GM21529 (cell line): ENCODE measurements around the gene ATF7IP.
A peak's percentile ranks its signal among the peaks of the same experiment; 100 is the strongest.
"Not testable (repeated sequence)": the region's sequence is repeated elsewhere in the genome, so short reads cannot be mapped to it uniquely, and the experiment has no call there.

Experiments used
- ATAC-seq: cut with Tn5 transposase; IDR thresholded peaks from one replicate; pipeline ENCODE4 v1.9.1; 2021; ENCODE audit not compliant: unreplicated experiment

The ATF7IP gene

GRCh38 chr12:14365294-14366208 is at the start of gene ATF7IP:
Gene ATF7IP, plus strand, starts transcription at chr12:14365682. Its CDS starts 58,234 bp downstream, at chr12:14423916.
- peak; percentile 64 for ATAC-seq

GRCh38 chr12:14317362-14318146 is 47.9 kb upstream of the ATF7IP start:
- ATAC-seq: no peak

GRCh38 chr12:14319704-14320427 is 45.6 kb upstream of the ATF7IP start:
- ATAC-seq: not testable (repeated sequence)

GRCh38 chr12:14322403-14322802 is 43.1 kb upstream of the ATF7IP start:
- no peak for ATAC-seq

- no peak for ATAC-seq
These were observed 39.7 kb upstream of the ATF7IP start for GRCh38 chr12:14325716-14326343.

GRCh38 chr12:14326699-14327098 is 38.8 kb upstream of the ATF7IP start:
- no peak for ATAC-seq

- no peak for ATAC-seq
These were observed 37.8 kb upstream of the ATF7IP start for GRCh38 chr12:14327711-14328110.

GRCh38 chr12:14332482-14332881 is 33.0 kb upstream of the ATF7IP start:
- no peak for ATAC-seq

GRCh38 chr12:14340371-14340770 is 25.1 kb upstream of the ATF7IP start:
- no peak for ATAC-seq

GRCh38 chr12:14351524-14351923 is 14.0 kb upstream of the ATF7IP start:
- not testable (repeated sequence) for ATAC-seq

GRCh38 chr12:14352066-14352465 is 13.4 kb upstream of the ATF7IP start:
- ATAC-seq: not testable (repeated sequence)

- ATAC-seq: not testable (repeated sequence)
These were observed 10.8 kb upstream of the ATF7IP start for GRCh38 chr12:14354665-14355064.

GRCh38 chr12:14356147-14356546 is 9.3 kb upstream of the ATF7IP start:
- ATAC-seq: no peak

- no peak for ATAC-seq
These were observed 8.0 kb upstream of the ATF7IP start for GRCh38 chr12:14357486-14357885.

GRCh38 chr12:14362352-14362751 is 3.1 kb upstream of the ATF7IP start:
- ATAC-seq: no peak

GRCh38 chr12:14364583-14365271 is 755 bp upstream of the ATF7IP start:
- ATAC-seq: no peak

GRCh38 chr12:14366209-14367039 is 942 bp downstream of the ATF7IP start:
- ATAC-seq: no peak

- ATAC-seq: peak; percentile 53
These were observed 1.7 kb downstream of the ATF7IP start for GRCh38 chr12:14367040-14367661.

GRCh38 chr12:14369311-14369710 is 3.8 kb downstream of the ATF7IP start:
- ATAC-seq: no peak
